Lower leg skin (tissue), 3 donors: ENCODE measurements around the gene BTBD7.

Experiments
- POLR2A ChIP-seq, 2 donors: fragments of 450-650 bp; IDR thresholded peaks; one replicate each; pipeline ENCODE4 v1.6.1; 2016 to 2017; ENCODE audit warnings: antibody characterized with exemption in 2 of 2, mild to moderate bottlenecking in 1 of 2, moderate library complexity in 1 of 2
- TF ChIP-seq, protein P1 (sequence below), 3 donors: fragments of 450-650 bp; IDR thresholded peaks; one replicate each; pipeline ENCODE4 v1.5.1; 2016; ENCODE audit warnings: antibody characterized with exemption in 3 of 3, mild to moderate bottlenecking in 3 of 3, moderate library complexity in 2 of 3

DNA sequence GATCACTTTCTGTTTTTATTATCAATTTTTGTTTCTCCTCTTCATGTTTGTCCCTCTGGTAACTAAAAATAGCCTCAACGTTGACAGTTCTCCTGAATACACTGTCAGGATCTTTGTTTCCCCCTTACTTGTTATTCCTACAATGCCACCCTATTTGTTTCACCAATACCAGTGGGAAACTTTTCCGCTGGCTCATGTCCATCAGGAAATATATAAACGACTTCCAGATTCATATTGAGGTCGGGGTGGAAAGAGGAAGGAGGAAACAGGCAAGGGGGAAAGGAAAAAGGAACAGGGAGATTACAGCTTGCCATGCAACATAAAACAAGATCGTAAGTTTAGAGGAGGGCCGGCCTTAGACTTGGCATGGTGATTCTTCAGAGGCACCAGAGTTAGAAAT, 61.7 kb downstream of the BTBD7 start:
- TF ChIP-seq, protein P1, sequence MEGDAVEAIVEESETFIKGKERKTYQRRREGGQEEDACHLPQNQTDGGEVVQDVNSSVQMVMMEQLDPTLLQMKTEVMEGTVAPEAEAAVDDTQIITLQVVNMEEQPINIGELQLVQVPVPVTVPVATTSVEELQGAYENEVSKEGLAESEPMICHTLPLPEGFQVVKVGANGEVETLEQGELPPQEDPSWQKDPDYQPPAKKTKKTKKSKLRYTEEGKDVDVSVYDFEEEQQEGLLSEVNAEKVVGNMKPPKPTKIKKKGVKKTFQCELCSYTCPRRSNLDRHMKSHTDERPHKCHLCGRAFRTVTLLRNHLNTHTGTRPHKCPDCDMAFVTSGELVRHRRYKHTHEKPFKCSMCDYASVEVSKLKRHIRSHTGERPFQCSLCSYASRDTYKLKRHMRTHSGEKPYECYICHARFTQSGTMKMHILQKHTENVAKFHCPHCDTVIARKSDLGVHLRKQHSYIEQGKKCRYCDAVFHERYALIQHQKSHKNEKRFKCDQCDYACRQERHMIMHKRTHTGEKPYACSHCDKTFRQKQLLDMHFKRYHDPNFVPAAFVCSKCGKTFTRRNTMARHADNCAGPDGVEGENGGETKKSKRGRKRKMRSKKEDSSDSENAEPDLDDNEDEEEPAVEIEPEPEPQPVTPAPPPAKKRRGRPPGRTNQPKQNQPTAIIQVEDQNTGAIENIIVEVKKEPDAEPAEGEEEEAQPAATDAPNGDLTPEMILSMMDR (IDR thresholded peaks at IDR 0.05) = no peak
- TF ChIP-seq POLR2A (IDR thresholded peaks at IDR 0.05) = no peak
